Thyroid gland (tissue), 4 donors: ENCODE results near the gene EXOC3L4. TPM values are rescaled to one million over a fixed set of nuclear protein-coding genes. Genes with fewer than 3 reads are reported as not detected.
A peak's percentile ranks its signal among the peaks of the same experiment; 100 is the strongest.

ENCODE experiments used
- DNase-seq, 2 donors: peaks; one replicate each; pipeline ENCODE4 v3.0.0-alpha.2; 2019
- H3K27ac ChIP-seq, 3 donors: fragments of 200-600 bp; sonication (generic); 1 replicate in 2 of 3; 2 replicates in 1 of 3; pipeline ENCODE4 v1.5.1; 2016 to 2019; ENCODE audit warnings: mild to moderate bottlenecking in 1 of 3, moderate library complexity in 1 of 3
- H3K27me3 ChIP-seq: fragments of 200-600 bp; sonication (generic); one replicate; pipeline ENCODE4 v1.5.1; 2019
- H3K36me3 ChIP-seq, 2 donors: fragments of 200-600 bp; sonication (generic); one replicate each; pipeline ENCODE4 v1.5.1; 2016 to 2019
- H3K4me1 ChIP-seq, 2 donors: fragments of 200-600 bp; sonication (generic); one replicate each; pipeline ENCODE4 v1.5.1; 2017 to 2019
- H3K4me3 ChIP-seq, 3 donors: fragments of 200-600 bp; sonication (generic); replicated peaks in 1 of 3; 1 replicate in 2 of 3; 2 replicates in 1 of 3; pipeline ENCODE4 v1.5.1; 2016; ENCODE audit warnings: mild to moderate bottlenecking in 1 of 3
- H3K9me3 ChIP-seq: fragments of 200-600 bp; sonication (generic); one replicate; pipeline ENCODE4 v1.5.1; 2017
- POLR2A ChIP-seq, 2 donors: fragments of 450-650 bp; IDR thresholded peaks; one replicate each; pipeline ENCODE4 v1.6.1; 2017; ENCODE audit warnings: antibody characterized with exemption in 2 of 2, mild to moderate bottlenecking in 2 of 2, moderate library complexity in 1 of 2
- WGBS, 2 donors: methylation state at CpG; one replicate each; pipeline ENCODE4 v1.1.5; 2017; 5-methylcytosine and 5-hydroxymethylcytosine counted together
- intact Hi-C: fragments of 100-400 bp; cut with DNase I; formaldehyde crosslinking; loops from one replicate; pipeline ENCODE4 v1.15.1; 2023
- total RNA-seq, 4 donors: library from RNA; depleted of rRNA; stranded (reverse); fragments of >200 nt; gene quantifications; one replicate each; pipeline ENCODE4 v1.2.3, GENCODE V29; 2016
- TF ChIP-seq, protein P1 (sequence below), 6 experiments: fragments of 200-600 bp in 3 of 6; fragments of 450-650 bp in 3 of 6; sonication (generic) in 3 of 6; IDR thresholded peaks; one replicate each; pipeline ENCODE4 v1.5.1; 2016 to 2019; ENCODE audit warnings: antibody characterized with exemption in 6 of 6, mild to moderate bottlenecking in 2 of 6, inconsistent platforms in 1 of 6, moderate library complexity in 1 of 6

EXOC3L4 gene
- total RNA-seq, 4 donors from 2014 or later = 0.44 to 0.78 TPM; not detected in 2

- Histone ChIP-seq H3K27ac (no peak overlapping the region), H3K4me1 (peaks cover 0 to 52% of the 10 kb centered on the region in 2 donors), H3K9me3 (no peaks in the 10 kb centered on the region), H3K4me3 (no peak overlapping the region), H3K36me3 (no peaks in the 10 kb centered on the region), H3K27me3 (peaks cover 9% of the 10 kb centered on the region)
- TF ChIP-seq POLR2A (IDR thresholded peaks at IDR 0.05) = no peak
- TF ChIP-seq, protein P1, sequence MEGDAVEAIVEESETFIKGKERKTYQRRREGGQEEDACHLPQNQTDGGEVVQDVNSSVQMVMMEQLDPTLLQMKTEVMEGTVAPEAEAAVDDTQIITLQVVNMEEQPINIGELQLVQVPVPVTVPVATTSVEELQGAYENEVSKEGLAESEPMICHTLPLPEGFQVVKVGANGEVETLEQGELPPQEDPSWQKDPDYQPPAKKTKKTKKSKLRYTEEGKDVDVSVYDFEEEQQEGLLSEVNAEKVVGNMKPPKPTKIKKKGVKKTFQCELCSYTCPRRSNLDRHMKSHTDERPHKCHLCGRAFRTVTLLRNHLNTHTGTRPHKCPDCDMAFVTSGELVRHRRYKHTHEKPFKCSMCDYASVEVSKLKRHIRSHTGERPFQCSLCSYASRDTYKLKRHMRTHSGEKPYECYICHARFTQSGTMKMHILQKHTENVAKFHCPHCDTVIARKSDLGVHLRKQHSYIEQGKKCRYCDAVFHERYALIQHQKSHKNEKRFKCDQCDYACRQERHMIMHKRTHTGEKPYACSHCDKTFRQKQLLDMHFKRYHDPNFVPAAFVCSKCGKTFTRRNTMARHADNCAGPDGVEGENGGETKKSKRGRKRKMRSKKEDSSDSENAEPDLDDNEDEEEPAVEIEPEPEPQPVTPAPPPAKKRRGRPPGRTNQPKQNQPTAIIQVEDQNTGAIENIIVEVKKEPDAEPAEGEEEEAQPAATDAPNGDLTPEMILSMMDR (IDR thresholded peaks at IDR 0.05) = no peak
- no peak for DNase-seq
- WGBS, 2 donors = 94% methylated on average over 6 to 10 of the region's 23 CpGs
- intact Hi-C loops = loop anchor here (2.0 to 5.0 kb wide), 2 partner anchors 35 to 79 kb away; no protein-coding TSS in a partner anchor
Observed at GRCh38 chr14:103107455-103107854, 12.9 kb downstream of the EXOC3L4 start.

GRCh38 chr14:103107941-103108748 is 13.6 kb downstream of the EXOC3L4 start:
- Histone ChIP-seq H3K27ac (no peak overlapping the region), H3K4me3 (no peak overlapping the region), H3K4me1 (peaks cover 0 to 51% of the 10 kb centered on the region in 2 donors), H3K36me3 (no peaks in the 10 kb centered on the region), H3K9me3 (no peaks in the 10 kb centered on the region), H3K27me3 (peaks cover 9% of the 10 kb centered on the region)
- TF ChIP-seq, protein P1 (IDR thresholded peaks at IDR 0.05) = no peak
- TF ChIP-seq POLR2A (IDR thresholded peaks at IDR 0.05) = no peak
- intact Hi-C loops = loop anchor here (2.0 to 5.0 kb wide), 2 partner anchors 34 to 79 kb away; no protein-coding TSS in a partner anchor
- WGBS, 2 donors = 82 to 89% methylated on average over 13 to 18 of the region's 28 CpGs
- DNase-seq = no peak

DNA sequence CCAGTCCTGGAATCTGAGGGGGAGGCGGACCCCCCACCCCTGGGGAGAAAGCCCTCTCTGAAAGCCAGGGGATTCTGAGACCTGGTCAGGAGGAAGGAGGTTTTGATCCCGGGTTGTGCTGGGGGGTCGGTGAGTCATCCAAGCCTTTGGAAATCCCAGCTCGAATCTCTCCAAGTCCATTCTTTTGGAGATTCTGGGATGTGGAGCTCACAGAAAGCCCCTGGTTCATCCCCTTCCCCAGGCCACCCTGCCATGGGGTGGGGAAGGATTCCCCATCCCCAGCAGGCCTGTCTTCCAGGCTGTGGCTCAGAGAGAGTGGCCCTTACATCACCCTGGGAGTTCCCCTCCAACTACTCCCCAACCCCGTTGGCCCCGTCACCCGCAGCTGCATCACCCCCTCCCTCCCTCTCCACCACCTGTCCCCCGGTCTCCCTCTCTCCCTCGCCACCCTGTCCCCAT is 14.3 kb downstream of the EXOC3L4 start:
- Histone ChIP-seq H3K9me3 (no peaks in the 10 kb centered on the region), H3K4me3 (no peak overlapping the region), H3K36me3 (no peaks in the 10 kb centered on the region), H3K27me3 (peaks cover 4% of the 10 kb centered on the region), H3K27ac (no peak overlapping the region), H3K4me1 (peaks cover 0 to 45% of the 10 kb centered on the region in 2 donors)
- TF ChIP-seq, protein P1 (IDR thresholded peaks at IDR 0.05) = no peak
- no peak for TF ChIP-seq POLR2A (IDR thresholded peaks at IDR 0.05)
- DNase-seq = no peak
- intact Hi-C loops = loop anchor here (5.0 kb wide), 1 partner anchor 34 kb away; no protein-coding TSS in a partner anchor
- WGBS, 2 donors = 43 to 53% methylated on average over 8 of the region's 9 CpGs

- Histone ChIP-seq H3K27ac (no peak overlapping the region), H3K27me3 (no peaks in the 10 kb centered on the region), H3K4me1 (peaks cover 0 to 35% of the 10 kb centered on the region in 2 donors), H3K9me3 (no peaks in the 10 kb centered on the region), H3K4me3 (no peak overlapping the region), H3K36me3 (no peaks in the 10 kb centered on the region)
- 26 to 41% methylated on average over 8 to 11 of the region's 32 CpGs for WGBS, 2 donors
- intact Hi-C loops = loop anchor here (5.0 kb wide), 1 partner anchor 33 kb away; no protein-coding TSS in a partner anchor
- peak in 1 of 2 donors; percentile 58 for DNase-seq
- no peak for TF ChIP-seq POLR2A (IDR thresholded peaks at IDR 0.05)
- TF ChIP-seq, protein P1 (IDR thresholded peaks at IDR 0.05) = no peak
Observed at GRCh38 chr14:103109535-103110441, 15.3 kb downstream of the EXOC3L4 start.
